ENCODE results near the gene TRIB2.

TRIB2 gene

GRCh38 chr2:12684471-12684936 lies 32.2 kb upstream of the TRIB2 start:
- no peak overlapping the region for H2BK12ac ChIP-seq (ENCODE audit: low read length)
- peaks cover 6% of the 10 kb centered on the region for H3K9me3 ChIP-seq (ENCODE audit: insufficient read depth, low read depth, low read length)
- H2BK120ac ChIP-seq (ENCODE audit: insufficient read depth, low read length, poor library complexity): no peak overlapping the region
- H3K9ac ChIP-seq (ENCODE audit: low read length): no peak overlapping the region
- no peak overlapping the region for H3K14ac ChIP-seq (ENCODE audit: low read length)
- H3K27me3 ChIP-seq (ENCODE audit: insufficient read depth, low read length): no peaks in the 10 kb centered on the region
- H3K36me3 ChIP-seq (ENCODE audit: control insufficient read depth in 1 of 2, insufficient read depth in 2 of 2, low read length in 2 of 2): no peaks in the 10 kb centered on the region
- no peaks in the 10 kb centered on the region for H3K4me1 ChIP-seq (ENCODE audit: control insufficient read depth in 1 of 2, insufficient read depth in 2 of 2, low read length in 2 of 2)
- no peak overlapping the region for H3K4ac ChIP-seq (ENCODE audit: low read depth, low read length)
- H4K91ac ChIP-seq (ENCODE audit: low read depth, low read length): no peak overlapping the region
- H3K27ac ChIP-seq (ENCODE audit: low read depth, low read length): no peak overlapping the region
- H2BK5ac ChIP-seq (ENCODE audit: low read depth, low read length, poor library complexity): no peak overlapping the region
- H3K79me1 ChIP-seq (ENCODE audit: low read length): no peaks in the 10 kb centered on the region
- no peak for DNase-seq
- no peaks in the 10 kb centered on the region for H3K79me2 ChIP-seq (ENCODE audit: control insufficient read depth, insufficient read depth, low read length, poor library complexity)
- H3K4me2 ChIP-seq (ENCODE audit: low read length): no peak overlapping the region
- no CpG with 5 or more reads among the region's 5 CpGs for WGBS (ENCODE audit: extremely low coverage, insufficient coverage, insufficient read length)
- H3K23ac ChIP-seq (ENCODE audit: low read length): no peak overlapping the region
- H2AK5ac ChIP-seq (ENCODE audit: low read length): no peak overlapping the region
- no peak overlapping the region for H4K8ac ChIP-seq (ENCODE audit: low read depth, low read length)
- H2AFZ ChIP-seq (ENCODE audit: insufficient read depth, low read length, poor library complexity): no peak overlapping the region
- no peak overlapping the region for H3K4me3 ChIP-seq (ENCODE audit: low read depth, low read length)
- no peak overlapping the region for H4K12ac ChIP-seq (ENCODE audit: low read depth, low read length)
- H3K18ac ChIP-seq (ENCODE audit: low read length): no peak overlapping the region

- Histone ChIP-seq H3K18ac (ENCODE audit: low read length) (no peak overlapping the region), H3K36me3 (ENCODE audit: control insufficient read depth in 1 of 2, insufficient read depth in 2 of 2, low read length in 2 of 2) (no peaks in the 10 kb centered on the region), H3K9me3 (ENCODE audit: insufficient read depth, low read depth, low read length) (peaks cover 2% of the 10 kb centered on the region), H2AFZ (ENCODE audit: insufficient read depth, low read length, poor library complexity) (no peak overlapping the region), H3K4me3 (ENCODE audit: low read depth, low read length) (no peak overlapping the region), H4K12ac (ENCODE audit: low read depth, low read length) (no peak overlapping the region), H4K91ac (ENCODE audit: low read depth, low read length) (no peak overlapping the region), H3K23ac (ENCODE audit: low read length) (no peak overlapping the region), H2AK5ac (ENCODE audit: low read length) (no peak overlapping the region), H2BK5ac (ENCODE audit: low read depth, low read length, poor library complexity) (no peak overlapping the region), H3K4me2 (ENCODE audit: low read length) (no peak overlapping the region), H3K27ac (ENCODE audit: low read depth, low read length) (no peak overlapping the region), H3K27me3 (ENCODE audit: insufficient read depth, low read length) (no peaks in the 10 kb centered on the region), H3K79me1 (ENCODE audit: low read length) (no peaks in the 10 kb centered on the region), H3K14ac (ENCODE audit: low read length) (no peak overlapping the region), H3K9ac (ENCODE audit: low read length) (no peak overlapping the region), H3K79me2 (ENCODE audit: control insufficient read depth, insufficient read depth, low read length, poor library complexity) (no peaks in the 10 kb centered on the region), H2BK120ac (ENCODE audit: insufficient read depth, low read length, poor library complexity) (no peak overlapping the region), H4K8ac (ENCODE audit: low read depth, low read length) (no peak overlapping the region), H2BK12ac (ENCODE audit: low read length) (no peak overlapping the region), H3K4me1 (ENCODE audit: control insufficient read depth in 1 of 2, insufficient read depth in 2 of 2, low read length in 2 of 2) (no peaks in the 10 kb centered on the region), H3K4ac (ENCODE audit: low read depth, low read length) (no peak overlapping the region)
- no peak for DNase-seq
- WGBS (ENCODE audit: extremely low coverage, insufficient coverage, insufficient read length): no CpG with 5 or more reads among the region's 3 CpGs
These were observed 31.6 kb upstream of the TRIB2 start for GRCh38 chr2:12685145-12685544.

DNA sequence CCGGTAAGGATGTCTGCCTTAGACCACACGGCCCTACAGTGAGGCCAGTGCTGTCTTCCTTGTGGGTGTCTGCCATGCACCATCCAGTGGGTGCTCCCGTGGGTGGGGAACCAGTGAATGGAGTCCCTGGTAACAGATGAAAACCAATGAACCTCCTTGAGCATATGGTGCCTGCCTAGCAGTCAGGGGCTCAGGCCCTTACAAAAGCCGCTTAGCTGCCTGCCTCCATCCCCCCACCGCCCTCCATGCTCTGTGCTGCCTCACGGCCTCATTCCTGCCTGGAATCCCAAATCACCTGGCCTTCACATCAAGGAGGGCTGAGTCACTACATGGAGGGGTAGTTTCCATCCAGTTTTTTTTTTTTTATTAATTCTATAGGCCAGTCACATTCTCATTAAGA lies 30.8 kb upstream of the TRIB2 start:
- Histone ChIP-seq H3K27me3 (ENCODE audit: insufficient read depth, low read length) (no peaks in the 10 kb centered on the region), H3K79me1 (ENCODE audit: low read length) (no peaks in the 10 kb centered on the region), H3K14ac (ENCODE audit: low read length) (no peak overlapping the region), H3K4me3 (ENCODE audit: low read depth, low read length) (no peak overlapping the region), H4K8ac (ENCODE audit: low read depth, low read length) (no peak overlapping the region), H3K36me3 (ENCODE audit: control insufficient read depth in 1 of 2, insufficient read depth in 2 of 2, low read length in 2 of 2) (no peaks in the 10 kb centered on the region), H2BK12ac (ENCODE audit: low read length) (no peak overlapping the region), H3K79me2 (ENCODE audit: control insufficient read depth, insufficient read depth, low read length, poor library complexity) (no peaks in the 10 kb centered on the region), H3K27ac (ENCODE audit: low read depth, low read length) (no peak overlapping the region), H3K18ac (ENCODE audit: low read length) (no peak overlapping the region), H3K23ac (ENCODE audit: low read length) (no peak overlapping the region), H3K9ac (ENCODE audit: low read length) (no peak overlapping the region), H3K4me2 (ENCODE audit: low read length) (no peak overlapping the region), H2BK120ac (ENCODE audit: insufficient read depth, low read length, poor library complexity) (no peak overlapping the region), H4K91ac (ENCODE audit: low read depth, low read length) (no peak overlapping the region), H2AK5ac (ENCODE audit: low read length) (no peak overlapping the region), H2BK5ac (ENCODE audit: low read depth, low read length, poor library complexity) (no peak overlapping the region), H4K12ac (ENCODE audit: low read depth, low read length) (no peak overlapping the region), H3K4ac (ENCODE audit: low read depth, low read length) (no peak overlapping the region), H2AFZ (ENCODE audit: insufficient read depth, low read length, poor library complexity) (no peak overlapping the region), H3K9me3 (ENCODE audit: insufficient read depth, low read depth, low read length) (no peaks in the 10 kb centered on the region), H3K4me1 (ENCODE audit: control insufficient read depth in 1 of 2, insufficient read depth in 2 of 2, low read length in 2 of 2) (no peaks in the 10 kb centered on the region)
- no peak for DNase-seq
- no CpG with 5 or more reads among the region's 6 CpGs for WGBS (ENCODE audit: extremely low coverage, insufficient coverage, insufficient read length)

- Histone ChIP-seq H3K4me1 (ENCODE audit: control insufficient read depth in 1 of 2, insufficient read depth in 2 of 2, low read length in 2 of 2) (no peaks in the 10 kb centered on the region), H3K9ac (ENCODE audit: low read length) (no peak overlapping the region), H2BK12ac (ENCODE audit: low read length) (no peak overlapping the region), H3K4ac (ENCODE audit: low read depth, low read length) (no peak overlapping the region), H3K4me2 (ENCODE audit: low read length) (no peak overlapping the region), H2AK5ac (ENCODE audit: low read length) (no peak overlapping the region), H3K14ac (ENCODE audit: low read length) (no peak overlapping the region), H3K9me3 (ENCODE audit: insufficient read depth, low read depth, low read length) (no peaks in the 10 kb centered on the region), H2BK5ac (ENCODE audit: low read depth, low read length, poor library complexity) (no peak overlapping the region), H3K79me1 (ENCODE audit: low read length) (no peaks in the 10 kb centered on the region), H3K79me2 (ENCODE audit: control insufficient read depth, insufficient read depth, low read length, poor library complexity) (no peaks in the 10 kb centered on the region), H4K91ac (ENCODE audit: low read depth, low read length) (no peak overlapping the region), H2BK120ac (ENCODE audit: insufficient read depth, low read length, poor library complexity) (no peak overlapping the region), H3K27me3 (ENCODE audit: insufficient read depth, low read length) (no peaks in the 10 kb centered on the region), H3K23ac (ENCODE audit: low read length) (no peak overlapping the region), H3K4me3 (ENCODE audit: low read depth, low read length) (no peak overlapping the region), H4K12ac (ENCODE audit: low read depth, low read length) (no peak overlapping the region), H3K36me3 (ENCODE audit: control insufficient read depth in 1 of 2, insufficient read depth in 2 of 2, low read length in 2 of 2) (no peaks in the 10 kb centered on the region), H3K27ac (ENCODE audit: low read depth, low read length) (no peak overlapping the region), H3K18ac (ENCODE audit: low read length) (no peak overlapping the region), H4K8ac (ENCODE audit: low read depth, low read length) (no peak overlapping the region), H2AFZ (ENCODE audit: insufficient read depth, low read length, poor library complexity) (no peak overlapping the region)
- no peak for DNase-seq
- WGBS (ENCODE audit: extremely low coverage, insufficient coverage, insufficient read length): no CpG with 5 or more reads among the region's 7 CpGs
These were observed 29.9 kb upstream of the TRIB2 start for GRCh38 chr2:12686708-12687283.
